B cell (primary cell): Measurements from ENCODE around the gene TET3. TPM values are rescaled to one million over a fixed set of nuclear protein-coding genes. Genes with fewer than 3 reads are reported as not detected.

ENCODE experiments used
- ATAC-seq: fragments of 200-7000 bp; cut with Tn5 transposase; one replicate; pipeline ENCODE4 v1.10.0; 2021; ENCODE audit warnings: low read depth, mild to moderate bottlenecking, moderate number of reproducible peaks, moderate library complexity
- CTCF ChIA-PET: fragments of 350-600 bp; sonication (Branson Sonifier 250); formaldehyde crosslinking; loops from one replicate; lab custom pipeline; 2021; ENCODE audit warnings: antibody characterized with exemption, inconsistent platforms; lab: Charles Lee
- POLR2A ChIA-PET: fragments of 350-600 bp; sonication (Branson Sonifier 250); formaldehyde crosslinking; loops from one replicate; lab custom pipeline; 2021; ENCODE audit warnings: antibody characterized with exemption; lab: Charles Lee
- DNase-seq: peaks from one replicate; pipeline ENCODE4 v3.0.0; 2013
- H2AFZ ChIP-seq: 2 replicates; pipeline ENCODE4 v1.6.1; 2012; ENCODE audit warnings: mild to moderate bottlenecking, low read depth, low read length; ENCODE audit not compliant: insufficient read depth, poor library complexity, severe bottlenecking
- H3K27ac ChIP-seq, 2 donors: 1 replicate in 1 of 2; 2 replicates in 1 of 2; pipeline ENCODE4 v1.5.1; 2012 to 2013; ENCODE audit warnings: low read length in 2 of 2, mild to moderate bottlenecking in 2 of 2, moderate library complexity in 1 of 2
- H3K27me3 ChIP-seq, 4 experiments: fragments of 200-600 bp in 1 of 4; sonication (generic) in 1 of 4; replicated peaks in 1 of 4; 1 replicate in 2 of 4; 2 replicates in 2 of 4; pipeline versions ENCODE4 v1.6.1 to v1.7.0; 2013 to 2016; ENCODE audit warnings: low read length in 3 of 4, mild to moderate bottlenecking in 2 of 4, mixed read lengths in 1 of 4, moderate library complexity in 1 of 4; ENCODE audit not compliant: insufficient read depth in 4 of 4, control insufficient read depth in 3 of 4; ENCODE audit errors: control extremely low read depth in 1 of 4
- H3K36me3 ChIP-seq, 2 experiments: replicated peaks in 1 of 2; 1 replicate in 1 of 2; 2 replicates in 1 of 2; pipeline versions ENCODE4 v1.6.1 to v1.7.1; 2013; ENCODE audit warnings: low read length in 1 of 2; ENCODE audit not compliant: insufficient read depth in 2 of 2, control insufficient read depth in 1 of 2; ENCODE audit errors: control extremely low read depth in 1 of 2, extremely low read depth in 1 of 2
- H3K4me1 ChIP-seq, 2 donors: fragments of 200-600 bp in 1 of 2; sonication (generic) in 1 of 2; 1 replicate in 1 of 2; 2 replicates in 1 of 2; pipeline versions ENCODE4 v1.5.1 to v1.6.1; 2013 to 2017; ENCODE audit warnings: low read length in 2 of 2; ENCODE audit not compliant: control insufficient read depth in 2 of 2, insufficient read depth in 2 of 2
- H3K4me2 ChIP-seq: replicated peaks from 2 replicates; pipeline ENCODE3; 2012; ENCODE audit warnings: mild to moderate bottlenecking, low read depth, low read length; ENCODE audit not compliant: poor library complexity, severe bottlenecking
- H3K4me3 ChIP-seq, 5 experiments: fragments of 200-600 bp in 1 of 5; sonication (generic) in 1 of 5; 1 replicate in 3 of 5; 2 replicates in 2 of 5; pipeline versions ENCODE4 v1.5.1 to v1.7.0; 2011 to 2016; ENCODE audit warnings: low read length in 4 of 5, mild to moderate bottlenecking in 4 of 5, low read depth in 2 of 5, control low read depth in 1 of 5, moderate library complexity in 1 of 5; ENCODE audit not compliant: insufficient read depth in 1 of 5; ENCODE audit errors: control extremely low read depth in 1 of 5, extremely low read depth in 1 of 5
- H3K79me2 ChIP-seq: fragments of 200-600 bp; sonication (generic); one replicate; pipeline ENCODE4 v1.6.0; 2016; ENCODE audit warnings: low read length; ENCODE audit not compliant: control insufficient read depth, insufficient read depth
- H3K9ac ChIP-seq: fragments of 200-600 bp; sonication (generic); 2 replicates; pipeline ENCODE4 v1.6.1; 2017; ENCODE audit warnings: mild to moderate bottlenecking, low read length, moderate library complexity
- H3K9me3 ChIP-seq, 3 donors: one replicate each; pipeline versions ENCODE4 v1.6.1 to v1.7.1; 2013; ENCODE audit warnings: low read length in 2 of 3; ENCODE audit not compliant: control insufficient read depth in 2 of 3, insufficient read depth in 1 of 3; ENCODE audit errors: control extremely low read depth in 1 of 3
- H4K20me1 ChIP-seq: 2 replicates; pipeline ENCODE4 v1.6.0; 2012; ENCODE audit warnings: mild to moderate bottlenecking, low read length; ENCODE audit not compliant: insufficient read depth, control insufficient read depth, poor library complexity, severe bottlenecking
- H3K27ac Mint-ChIP-seq: one replicate; pipeline ENCODE4 v1.8.0; 2021; ENCODE audit warnings: mixed read lengths
- H3K27me3 Mint-ChIP-seq: one replicate; pipeline ENCODE4 v1.8.0; 2021; ENCODE audit warnings: mixed read lengths
- H3K4me1 Mint-ChIP-seq: one replicate; pipeline ENCODE4 v1.8.0; 2021; ENCODE audit warnings: mixed read lengths
- H3K4me3 Mint-ChIP-seq: one replicate; pipeline ENCODE4 v1.8.0; 2021; ENCODE audit warnings: mixed read lengths
- H3K9me3 Mint-ChIP-seq: one replicate; pipeline ENCODE4 v1.8.0; 2022; ENCODE audit warnings: mixed read lengths; ENCODE audit not compliant: insufficient read depth
- EZH2 ChIP-seq: IDR thresholded peaks from 2 replicates; pipeline ENCODE4 v1.6.1; 2012; ENCODE audit warnings: borderline replicate concordance, low read depth, mild to moderate bottlenecking, moderate library complexity, low read length; ENCODE audit not compliant: insufficient read depth, poor library complexity, severe bottlenecking
- WGBS: methylation state at CpG from one replicate; pipeline ENCODE4 v1.1.5; 2013; ENCODE audit warnings: missing lambda C conversion rate; ENCODE audit not compliant: insufficient coverage; 5-methylcytosine and 5-hydroxymethylcytosine counted together
- intact Hi-C: fragments of 100-400 bp; cut with micrococcal nuclease; formaldehyde crosslinking; loops from one replicate; pipeline ENCODE4 v1.10.0; 2022
- polyA plus RNA-seq: library from polyadenylated mRNA; depleted of rRNA; stranded (reverse); fragments of >200 nt; gene quantifications from 2 replicates; pipeline ENCODE4 v1.2.3, GENCODE V29; 2012
- total RNA-seq, 2 donors: library from RNA; stranded (reverse); fragments of 120-200 nt in 1 of 2; gene quantifications; 1 replicate in 1 of 2; 2 replicates in 1 of 2; pipeline versions ENCODE4 v1.2.3 to v1.2.4, GENCODE V29; 2013 to 2022
- TF ChIP-seq, protein P1 (sequence below): fragments of 200-600 bp; IDR thresholded peaks from one replicate; pipeline ENCODE4 v1.8.0; 2022; ENCODE audit warnings: antibody characterized with exemption, mild to moderate bottlenecking

TET3 gene
- total and polyA plus RNA-seq, 2 donors (not counting 1 experiment from before 2014, with no cell fraction given), result 4.7 to 43.9 TPM

DNA sequence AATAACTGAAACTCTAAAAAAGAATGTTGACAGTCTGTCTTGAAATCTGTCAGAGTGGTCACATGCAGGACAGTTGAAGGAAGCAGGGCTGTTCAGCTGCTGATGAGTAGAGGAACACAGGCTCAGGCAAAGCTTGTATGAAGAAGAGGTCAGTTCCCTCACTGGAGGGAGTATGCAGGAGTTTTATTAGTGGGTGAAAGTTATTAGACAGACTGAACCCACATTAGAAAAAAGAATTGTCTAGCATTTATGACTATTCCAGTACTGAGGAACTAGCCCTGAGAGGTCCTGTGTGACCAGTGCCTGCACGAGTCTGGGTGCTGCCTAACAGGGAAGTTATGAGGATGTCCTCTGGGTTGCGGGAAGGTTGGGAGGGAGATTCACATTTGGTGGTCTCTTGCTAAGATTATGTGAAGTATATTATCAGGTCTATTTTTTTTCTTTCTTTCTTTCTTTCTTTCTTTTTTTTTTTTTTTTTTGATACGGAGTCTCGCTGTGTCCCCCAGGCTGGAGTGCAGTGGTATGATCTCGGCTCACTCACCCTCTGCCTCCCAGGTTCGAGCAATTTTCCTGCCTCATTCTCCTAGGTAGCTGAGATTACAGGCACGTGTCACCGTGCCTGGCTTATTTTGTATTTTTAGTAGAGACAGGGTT lies 9.6 kb downstream of the TET3 start:
- peaks cover 0 to 28% of the 10 kb centered on the region in 2 experiments for H3K36me3 ChIP-seq
- H3K79me2 ChIP-seq, result peaks cover 100% of the 10 kb centered on the region
- no peak overlapping the region for H3K4me2 ChIP-seq
- ATAC-seq (no peak), DNase-seq (no peak)
- H3K9me3 ChIP-seq, result peaks cover 0 to 16% (median 5%) of the 10 kb centered on the region in 3 donors
- no peaks in the 10 kb centered on the region for H3K27me3 ChIP-seq
- intact Hi-C loops, result no loop called here
- ChIA-PET POLR2A (no interaction called here), CTCF (no interaction called here)
- Mint-ChIP-seq H3K27me3 (no peaks in the 10 kb centered on the region), H3K9me3 (peaks cover 4% of the 10 kb centered on the region), H3K4me3 (peak overlapping the region; percentile 5), H3K4me1 (peaks cover 74% of the 10 kb centered on the region), H3K27ac (no peak overlapping the region)
- TF ChIP-seq, protein P1, sequence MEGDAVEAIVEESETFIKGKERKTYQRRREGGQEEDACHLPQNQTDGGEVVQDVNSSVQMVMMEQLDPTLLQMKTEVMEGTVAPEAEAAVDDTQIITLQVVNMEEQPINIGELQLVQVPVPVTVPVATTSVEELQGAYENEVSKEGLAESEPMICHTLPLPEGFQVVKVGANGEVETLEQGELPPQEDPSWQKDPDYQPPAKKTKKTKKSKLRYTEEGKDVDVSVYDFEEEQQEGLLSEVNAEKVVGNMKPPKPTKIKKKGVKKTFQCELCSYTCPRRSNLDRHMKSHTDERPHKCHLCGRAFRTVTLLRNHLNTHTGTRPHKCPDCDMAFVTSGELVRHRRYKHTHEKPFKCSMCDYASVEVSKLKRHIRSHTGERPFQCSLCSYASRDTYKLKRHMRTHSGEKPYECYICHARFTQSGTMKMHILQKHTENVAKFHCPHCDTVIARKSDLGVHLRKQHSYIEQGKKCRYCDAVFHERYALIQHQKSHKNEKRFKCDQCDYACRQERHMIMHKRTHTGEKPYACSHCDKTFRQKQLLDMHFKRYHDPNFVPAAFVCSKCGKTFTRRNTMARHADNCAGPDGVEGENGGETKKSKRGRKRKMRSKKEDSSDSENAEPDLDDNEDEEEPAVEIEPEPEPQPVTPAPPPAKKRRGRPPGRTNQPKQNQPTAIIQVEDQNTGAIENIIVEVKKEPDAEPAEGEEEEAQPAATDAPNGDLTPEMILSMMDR, result no peak
- H3K27ac ChIP-seq, result no peak overlapping the region
- peaks cover 19 to 32% of the 10 kb centered on the region in 2 donors for H3K4me1 ChIP-seq
- H3K4me3 ChIP-seq, result no peak overlapping the region
- H4K20me1 ChIP-seq, result peaks cover 96% of the 10 kb centered on the region
- no peak overlapping the region for H3K9ac ChIP-seq
- WGBS, result 92% methylated on average over 4 of the region's 8 CpGs
- H2AFZ ChIP-seq, result no peak overlapping the region

DNA sequence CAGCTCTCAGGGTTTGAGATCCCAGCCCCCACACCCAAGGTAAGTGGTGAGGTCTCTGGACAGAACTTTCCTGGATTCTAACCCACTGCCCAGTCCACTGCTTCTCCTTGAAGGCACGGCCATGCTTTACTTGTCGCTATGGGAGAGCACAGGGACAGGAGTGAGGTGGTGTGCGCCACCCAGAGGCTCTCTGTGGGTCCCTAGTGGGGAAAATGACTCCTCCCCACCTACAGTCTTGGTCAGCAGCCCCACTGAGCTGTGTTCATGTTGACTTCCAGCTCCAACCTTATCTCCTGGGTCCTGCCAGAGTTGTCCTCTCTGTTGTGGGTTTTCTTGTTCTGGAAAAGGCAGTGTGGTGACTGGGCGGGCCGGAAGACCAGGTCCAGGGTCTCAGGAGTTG lies 11.1 kb downstream of the TET3 start:
- DNase-seq (no peak), ATAC-seq (no peak)
- TF ChIP-seq, protein P1, result no peak
- TF ChIP-seq EZH2, result no peak
- Histone ChIP-seq H4K20me1 (peaks cover 96% of the 10 kb centered on the region), H3K9me3 (peaks cover 0 to 16% (median 5%) of the 10 kb centered on the region in 3 donors), H3K9ac (no peak overlapping the region), H3K27ac (no peak overlapping the region), H3K79me2 (peaks cover 96% of the 10 kb centered on the region), H2AFZ (no peak overlapping the region), H3K4me3 (no peak overlapping the region), H3K27me3 (no peaks in the 10 kb centered on the region), H3K4me2 (no peak overlapping the region), H3K4me1 (peaks cover 18 to 32% of the 10 kb centered on the region in 2 donors), H3K36me3 (peaks cover 0 to 17% of the 10 kb centered on the region in 2 experiments)
- Mint-ChIP-seq H3K27me3 (no peaks in the 10 kb centered on the region), H3K27ac (no peak overlapping the region), H3K9me3 (peaks cover 4% of the 10 kb centered on the region), H3K4me1 (peaks cover 74% of the 10 kb centered on the region), H3K4me3 (no peak overlapping the region)
- intact Hi-C loops, result no loop called here
- POLR2A ChIA-PET, result no interaction called here
- WGBS, result 80% methylated on average over 1 of the region's 5 CpGs
- CTCF ChIA-PET, result interaction anchor here (1.0 to 2.4 kb wide), 4 partner anchors 9 to 172 kb away, joined by 3 to 6 read pairs (median 4); no protein-coding TSS in a partner anchor
